ENCODE measurements around the gene SYT1.

GRCh38 chr12:79295572-79295971, 431.0 kb downstream of the SYT1 start:
- TF ChIP-seq POLR2AphosphoS5 (IDR thresholded peaks at IDR 0.05; ENCODE audit: insufficient read depth, low read depth, low read length) (no peak), POLR2A (IDR thresholded peaks at IDR 0.05; ENCODE audit: low read depth, low read length) (no peak), EZH2 (IDR thresholded peaks at IDR 0.05; ENCODE audit: borderline replicate concordance, low read depth, low read length, severe bottlenecking) (no peak), CTCF (IDR thresholded peaks at IDR 0.05; ENCODE audit: extremely low read depth in 1 of 2, insufficient read depth in 1 of 2, low read depth in 1 of 2, low read length in 2 of 2) (no peak), MAX (IDR thresholded peaks at IDR 0.05; ENCODE audit: insufficient read depth, insufficient read length) (no peak)

All from endothelial cell of umbilical vein (primary cell).